Glutamatergic neuron (in vitro differentiated cells): Measurements from ENCODE around the gene PCSK9. TPM values are rescaled to one million over a fixed set of nuclear protein-coding genes. Genes with fewer than 3 reads are reported as not detected.
A peak's percentile ranks its signal among the peaks of the same experiment; 100 is the strongest.
"Not testable (repeated sequence)": the region's sequence is repeated elsewhere in the genome, so short reads cannot be mapped to it uniquely, and the experiment has no call there.

Source experiments
- DNase-seq: peaks from one replicate; pipeline ENCODE4 v3.0.0; 2022
- H3K27ac Mint-ChIP-seq: one replicate; pipeline ENCODE4 v1.8.0; 2020; ENCODE audit warnings: mild to moderate bottlenecking, mixed read lengths, inconsistent platforms; ENCODE audit not compliant: unreplicated experiment
- H3K27me3 Mint-ChIP-seq: one replicate; pipeline ENCODE4 v1.8.0; 2020; ENCODE audit warnings: mild to moderate bottlenecking, moderate library complexity, mixed read lengths, inconsistent platforms; ENCODE audit not compliant: unreplicated experiment
- H3K36me3 Mint-ChIP-seq: one replicate; pipeline ENCODE4 v1.8.0; 2020; ENCODE audit warnings: mild to moderate bottlenecking, mixed read lengths, inconsistent platforms; ENCODE audit not compliant: unreplicated experiment
- H3K4me1 Mint-ChIP-seq: one replicate; pipeline ENCODE4 v1.8.0; 2020; ENCODE audit warnings: mild to moderate bottlenecking, low read depth, mixed read lengths, inconsistent platforms; ENCODE audit not compliant: unreplicated experiment
- H3K4me3 Mint-ChIP-seq: one replicate; pipeline ENCODE4 v1.8.0; 2020; ENCODE audit warnings: mild to moderate bottlenecking, mixed read lengths, inconsistent platforms; ENCODE audit not compliant: unreplicated experiment
- H3K9me3 Mint-ChIP-seq: one replicate; pipeline ENCODE4 v1.8.0; 2020; ENCODE audit warnings: mild to moderate bottlenecking, moderate library complexity, mixed read lengths, inconsistent platforms; ENCODE audit not compliant: unreplicated experiment
- total RNA-seq: library from RNA; stranded (reverse); fragmentation: NEBNext Ultra II Directional; extraction: Animal tissue kit (Norgen Biotek cat#: 25700); gene quantifications from one replicate; pipeline ENCODE4 v1.2.1, GENCODE V29; 2021; ENCODE audit not compliant: unreplicated experiment
- TF ChIP-seq, protein P1 (sequence below): fragments of 200-600 bp; sonication (generic); IDR thresholded peaks from one replicate; pipeline ENCODE4 v1.5.0; 2021; ENCODE audit not compliant: partially characterized antibody, unreplicated experiment

PCSK9 gene
- total RNA-seq, 1 donor from 2014 or later, result 2.1 TPM

DNA sequence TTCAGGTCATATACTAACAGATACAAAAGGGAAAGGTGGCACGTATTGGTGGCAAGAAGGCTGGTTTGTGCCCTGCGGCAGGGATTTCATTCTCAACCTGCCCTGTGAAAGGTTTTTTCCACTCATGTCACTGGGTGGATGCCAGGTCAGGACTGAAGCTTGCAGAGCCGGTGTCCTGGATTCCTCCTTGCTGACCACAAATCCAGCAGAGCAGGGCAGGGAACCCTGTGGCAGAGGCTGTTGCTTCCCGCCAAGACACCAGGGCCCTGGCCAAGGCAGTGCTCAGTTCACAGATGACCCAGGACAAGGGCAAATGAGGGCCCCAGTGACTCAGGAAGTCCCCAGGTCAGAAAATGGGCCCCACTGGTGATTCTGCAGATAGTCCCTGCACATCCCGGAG lies 24.2 kb upstream of the PCSK9 start:
- Mint-ChIP-seq H3K9me3 (no peaks in the 10 kb centered on the region), H3K36me3 (peaks cover 4% of the 10 kb centered on the region), H3K4me1 (no peaks in the 10 kb centered on the region), H3K27ac (no peak overlapping the region), H3K27me3 (peaks cover 2% of the 10 kb centered on the region), H3K4me3 (no peak overlapping the region)
- TF ChIP-seq, protein P1, sequence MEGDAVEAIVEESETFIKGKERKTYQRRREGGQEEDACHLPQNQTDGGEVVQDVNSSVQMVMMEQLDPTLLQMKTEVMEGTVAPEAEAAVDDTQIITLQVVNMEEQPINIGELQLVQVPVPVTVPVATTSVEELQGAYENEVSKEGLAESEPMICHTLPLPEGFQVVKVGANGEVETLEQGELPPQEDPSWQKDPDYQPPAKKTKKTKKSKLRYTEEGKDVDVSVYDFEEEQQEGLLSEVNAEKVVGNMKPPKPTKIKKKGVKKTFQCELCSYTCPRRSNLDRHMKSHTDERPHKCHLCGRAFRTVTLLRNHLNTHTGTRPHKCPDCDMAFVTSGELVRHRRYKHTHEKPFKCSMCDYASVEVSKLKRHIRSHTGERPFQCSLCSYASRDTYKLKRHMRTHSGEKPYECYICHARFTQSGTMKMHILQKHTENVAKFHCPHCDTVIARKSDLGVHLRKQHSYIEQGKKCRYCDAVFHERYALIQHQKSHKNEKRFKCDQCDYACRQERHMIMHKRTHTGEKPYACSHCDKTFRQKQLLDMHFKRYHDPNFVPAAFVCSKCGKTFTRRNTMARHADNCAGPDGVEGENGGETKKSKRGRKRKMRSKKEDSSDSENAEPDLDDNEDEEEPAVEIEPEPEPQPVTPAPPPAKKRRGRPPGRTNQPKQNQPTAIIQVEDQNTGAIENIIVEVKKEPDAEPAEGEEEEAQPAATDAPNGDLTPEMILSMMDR, result no peak
- DNase-seq, result no peak

DNA sequence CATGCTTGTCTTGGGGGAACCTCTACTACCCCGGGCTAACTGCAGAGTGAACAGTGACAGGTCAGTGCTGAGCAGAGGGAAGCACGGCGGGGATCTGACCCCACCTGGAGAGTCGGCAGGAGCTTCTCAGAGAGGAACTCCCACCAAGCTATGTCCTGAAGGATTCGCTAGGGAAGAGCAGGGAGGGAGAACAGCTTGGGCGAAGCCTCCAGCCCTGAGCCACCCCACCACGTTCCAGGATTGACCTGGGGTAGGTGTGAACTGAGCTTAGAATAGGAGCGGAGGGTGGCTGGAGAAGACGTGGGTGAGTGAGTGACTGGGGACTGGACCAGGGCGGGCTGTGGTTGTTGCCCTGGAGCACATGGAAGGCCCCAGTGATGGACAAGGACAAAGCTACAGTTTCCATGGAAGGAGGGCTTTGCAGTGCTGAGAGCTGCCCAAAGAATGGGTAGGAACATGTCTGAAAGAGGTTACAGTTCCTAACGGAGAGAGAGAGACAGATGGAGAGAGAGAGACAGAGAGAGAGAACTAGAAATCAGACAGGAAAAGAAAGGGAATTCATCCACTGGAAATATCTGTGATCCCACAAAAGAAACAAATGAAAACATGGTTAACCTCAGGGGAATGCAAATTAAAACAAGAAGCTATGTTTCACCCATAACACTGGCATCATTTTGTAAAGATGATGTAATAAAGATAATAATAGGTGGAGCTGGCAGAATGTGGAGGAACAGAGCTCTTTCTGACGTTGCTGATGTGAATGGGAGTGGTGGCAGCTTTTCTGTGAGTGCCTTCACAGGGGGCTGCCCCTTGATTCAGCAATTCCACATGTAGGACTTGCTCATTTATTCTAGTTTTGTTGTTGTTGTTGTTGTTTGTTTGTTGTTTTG lies 23.4 kb upstream of the PCSK9 start:
- no peak for DNase-seq
- Mint-ChIP-seq H3K4me1 (no peaks in the 10 kb centered on the region), H3K9me3 (no peaks in the 10 kb centered on the region), H3K27ac (no peak overlapping the region), H3K4me3 (no peak overlapping the region), H3K27me3 (peaks cover 3% of the 10 kb centered on the region), H3K36me3 (peaks cover 4% of the 10 kb centered on the region)
- TF ChIP-seq, protein P1, result no peak

DNA sequence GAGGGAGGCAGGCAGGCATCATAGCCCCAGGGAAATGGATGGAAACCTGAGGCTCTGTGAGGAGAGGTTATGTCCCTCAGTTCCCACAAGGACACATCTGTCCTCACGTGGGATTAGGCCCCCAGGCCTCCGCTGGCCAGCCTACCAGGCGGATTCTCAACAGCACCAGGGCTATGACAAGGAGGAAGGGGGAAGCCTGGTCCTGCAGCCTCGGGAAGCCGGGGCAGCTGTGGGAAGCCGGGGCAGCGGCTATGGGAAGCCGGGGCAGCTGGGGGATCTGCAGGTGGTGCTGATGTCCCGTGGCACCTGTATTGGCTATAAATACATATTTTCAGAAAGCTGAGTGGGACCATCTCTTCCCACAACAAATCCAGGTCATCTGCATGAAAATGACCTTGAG lies 21.0 kb upstream of the PCSK9 start:
- H3K4me3 Mint-ChIP-seq, result no peak overlapping the region
- H3K27ac Mint-ChIP-seq, result no peak overlapping the region
- no peaks in the 10 kb centered on the region for H3K4me1 Mint-ChIP-seq
- TF ChIP-seq, protein P1, result no peak
- peaks cover 9% of the 10 kb centered on the region for H3K27me3 Mint-ChIP-seq
- H3K9me3 Mint-ChIP-seq, result no peaks in the 10 kb centered on the region
- H3K36me3 Mint-ChIP-seq, result peaks cover 4% of the 10 kb centered on the region
- DNase-seq, result no peak

DNA sequence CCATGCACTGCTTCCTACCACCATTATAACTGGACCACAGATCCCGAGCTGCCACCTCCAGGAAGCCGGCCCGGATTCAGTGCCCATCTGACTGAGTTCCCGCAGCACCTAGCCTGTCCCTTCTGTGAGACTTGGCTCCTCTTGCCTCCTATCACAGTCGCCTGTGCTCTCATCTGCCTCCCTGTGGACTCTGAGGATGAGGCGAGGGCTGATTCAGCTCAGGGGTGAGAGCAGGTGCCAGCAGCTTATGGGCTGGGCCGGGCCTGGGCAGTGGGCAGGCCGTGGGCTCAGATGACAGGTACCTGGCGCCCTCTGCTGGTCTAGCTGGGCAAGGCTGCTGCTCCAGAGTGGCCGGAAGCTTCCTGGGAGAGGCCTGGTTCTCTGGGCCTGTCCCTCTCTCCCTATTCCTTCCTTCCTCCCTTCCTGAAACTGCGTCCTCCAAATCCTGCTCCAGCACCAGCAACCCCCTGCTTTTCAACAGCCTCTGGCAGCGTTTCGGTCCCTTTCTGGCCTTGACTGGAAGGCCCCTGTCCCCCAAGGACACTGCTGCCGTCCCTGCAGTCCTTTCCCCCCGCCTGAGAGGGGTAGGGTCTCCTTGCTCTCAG lies 17.3 kb upstream of the PCSK9 start:
- Mint-ChIP-seq H3K9me3 (peaks cover 5% of the 10 kb centered on the region), H3K27ac (no peak overlapping the region), H3K4me3 (no peak overlapping the region), H3K4me1 (peaks cover 6% of the 10 kb centered on the region), H3K27me3 (peaks cover 10% of the 10 kb centered on the region), H3K36me3 (no peaks in the 10 kb centered on the region)
- TF ChIP-seq, protein P1, result peak; percentile 95
- peak; percentile 95 for DNase-seq

DNA sequence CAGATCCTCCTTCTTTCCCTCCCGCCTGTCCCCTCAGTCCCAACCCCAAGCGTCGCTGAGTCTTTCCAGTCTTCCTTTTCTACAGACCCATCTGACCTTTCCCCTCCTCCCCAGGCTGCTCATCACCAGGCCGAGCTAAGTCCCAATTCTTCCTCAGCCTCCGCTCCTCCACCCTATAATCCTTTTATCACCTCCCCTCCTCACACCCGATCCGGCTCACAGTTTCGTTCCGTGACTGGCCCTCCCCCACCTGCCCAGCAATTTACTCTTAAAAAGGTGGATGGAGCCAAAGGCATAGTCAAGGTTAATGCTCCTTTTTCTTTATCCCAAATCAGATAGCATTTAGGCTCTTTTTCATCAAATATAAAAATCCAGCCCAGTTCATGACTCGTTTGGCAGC lies 15.2 kb upstream of the PCSK9 start:
- H3K4me1 Mint-ChIP-seq, H3K36me3 Mint-ChIP-seq, H3K4me3 Mint-ChIP-seq, DNase-seq, H3K27ac Mint-ChIP-seq, H3K9me3 Mint-ChIP-seq: not testable (repeated sequence)
- H3K27me3 Mint-ChIP-seq, result peaks cover 11% of the 10 kb centered on the region

DNA sequence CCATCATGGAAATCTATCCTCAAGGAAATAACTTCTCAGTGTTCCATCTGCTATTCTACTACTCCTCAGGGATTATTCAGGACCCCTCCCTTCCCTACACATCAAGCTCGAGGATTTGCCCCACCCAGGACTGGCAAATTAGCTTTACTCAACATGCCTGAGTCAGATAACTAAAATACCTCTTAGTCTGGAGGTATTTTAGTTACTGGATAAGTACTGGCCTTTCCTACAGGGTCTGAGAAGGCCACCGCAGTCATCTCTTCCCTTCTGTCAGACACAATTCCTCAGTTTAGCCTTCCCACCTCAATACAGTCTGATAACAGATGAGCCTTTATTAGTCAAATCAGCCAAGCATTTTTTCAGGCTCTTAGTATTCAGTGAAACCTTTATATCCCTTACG lies 12.7 kb upstream of the PCSK9 start:
- DNase-seq, H3K27ac Mint-ChIP-seq, H3K4me3 Mint-ChIP-seq, H3K4me1 Mint-ChIP-seq: not testable (repeated sequence)
- Mint-ChIP-seq H3K36me3 (peaks cover 16% of the 10 kb centered on the region), H3K27me3 (peaks cover 15% of the 10 kb centered on the region), H3K9me3 (peaks cover 15% of the 10 kb centered on the region)

DNA sequence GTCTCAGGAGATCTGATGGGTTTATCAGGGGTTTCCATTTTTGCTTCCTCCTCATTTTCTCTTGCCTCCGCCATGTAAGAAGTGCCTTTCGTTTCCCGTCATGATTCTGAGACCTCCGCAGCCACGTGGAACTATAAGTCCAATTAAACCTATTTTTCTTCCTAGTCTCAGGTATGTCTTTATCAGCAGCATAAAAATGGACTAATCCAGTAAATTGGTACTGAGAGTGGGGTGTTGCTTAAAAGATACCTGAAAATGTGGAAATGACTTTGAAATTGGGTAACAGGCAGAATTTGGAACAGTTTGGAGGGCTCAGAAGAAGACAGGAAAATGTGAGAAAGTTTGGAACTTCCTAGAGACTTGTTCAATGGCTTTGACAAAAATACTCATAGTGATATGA lies 8.2 kb upstream of the PCSK9 start:
- H3K4me1 Mint-ChIP-seq, H3K27me3 Mint-ChIP-seq, H3K27ac Mint-ChIP-seq, H3K4me3 Mint-ChIP-seq, DNase-seq: not testable (repeated sequence)
- H3K36me3 Mint-ChIP-seq, result peaks cover 16% of the 10 kb centered on the region
- H3K9me3 Mint-ChIP-seq, result peaks cover 10% of the 10 kb centered on the region
